Endodermal cell (in vitro differentiated cells): Measurements from ENCODE around the gene FRRS1. TPM values are rescaled to one million over a fixed set of nuclear protein-coding genes. Genes with fewer than 3 reads are reported as not detected.

ENCODE experiments used
- DNase-seq: peaks from one replicate; pipeline ENCODE4 v3.0.0-alpha.2; 2017
- H3K27ac ChIP-seq: 2 replicates; pipeline ENCODE4 v1.5.1; 2013; ENCODE audit warnings: mild to moderate bottlenecking, low read depth, low read length, moderate library complexity
- H3K27me3 ChIP-seq: 2 replicates; pipeline ENCODE4 v1.6.1; 2013; ENCODE audit warnings: mild to moderate bottlenecking, low read length, moderate library complexity; ENCODE audit not compliant: insufficient read depth, control insufficient read depth, poor library complexity, severe bottlenecking
- H3K36me3 ChIP-seq: 2 replicates; pipeline ENCODE4 v1.7.0; 2013; ENCODE audit warnings: mild to moderate bottlenecking, low read length, moderate library complexity; ENCODE audit not compliant: control insufficient read depth, insufficient read depth
- H3K4me1 ChIP-seq: one replicate; pipeline ENCODE4 v1.7.0; 2013; ENCODE audit warnings: low read length; ENCODE audit not compliant: control insufficient read depth, insufficient read depth
- H3K4me3 ChIP-seq: 2 replicates; pipeline ENCODE4 v1.5.1; 2013; ENCODE audit warnings: mild to moderate bottlenecking, low read length, moderate library complexity
- H3K9ac ChIP-seq: 2 replicates; pipeline ENCODE4 v1.6.1; 2013; ENCODE audit warnings: mild to moderate bottlenecking, low read length, moderate library complexity; ENCODE audit not compliant: poor library complexity, severe bottlenecking; ENCODE audit errors: extremely low read depth
- H3K9me3 ChIP-seq: 2 replicates; pipeline ENCODE4 v1.6.1; 2013; ENCODE audit warnings: mild to moderate bottlenecking, low read length, moderate library complexity; ENCODE audit not compliant: control insufficient read depth
- H3K27ac Mint-ChIP-seq: 2 replicates; pipeline ENCODE4 v1.8.0; 2020; ENCODE audit warnings: mixed read lengths
- H3K27me3 Mint-ChIP-seq: 2 replicates; pipeline ENCODE4 v1.8.0; 2021; ENCODE audit warnings: mild to moderate bottlenecking, mixed read lengths; ENCODE audit not compliant: insufficient read depth
- H3K36me3 Mint-ChIP-seq: 2 replicates; pipeline ENCODE4 v1.8.0; 2020; ENCODE audit warnings: low read depth, mixed read lengths
- H3K4me1 Mint-ChIP-seq: 2 replicates; pipeline ENCODE4 v1.8.0; 2020; ENCODE audit warnings: mixed read lengths
- H3K4me3 Mint-ChIP-seq: 2 replicates; pipeline ENCODE4 v1.8.0; 2020; ENCODE audit warnings: mild to moderate bottlenecking, moderate library complexity, mixed read lengths
- H3K9me3 Mint-ChIP-seq: 2 replicates; pipeline ENCODE4 v1.8.0; 2020; ENCODE audit warnings: mild to moderate bottlenecking, mixed read lengths
- WGBS, 2 experiments: methylation state at CpG; one replicate each; pipeline versions ENCODE4 v1.1.5 to v1.1.7; 2013; ENCODE audit warnings: missing lambda C conversion rate in 2 of 2, mixed read lengths in 1 of 2; ENCODE audit not compliant: insufficient coverage in 1 of 2, insufficient read length in 1 of 2; 5-methylcytosine and 5-hydroxymethylcytosine counted together
- total RNA-seq, 2 donors: library from RNA; stranded (reverse); fragmentation: NEBNext Ultra II Directional in 1 of 2; extraction: Animal tissue kit (Norgen Biotek cat#: 25700) in 1 of 2; gene quantifications; 2 replicates in 1 of 2; 3 replicates in 1 of 2; pipeline ENCODE4 v1.2.1, GENCODE V29; 2021
- TF ChIP-seq, protein P1 (sequence below): fragments of 200-600 bp; sonication (generic); conservative IDR thresholded peaks from 2 replicates; pipeline ENCODE4 v1.5.0; 2021; ENCODE audit warnings: antibody characterized with exemption, mild to moderate bottlenecking

Gene FRRS1
- total RNA-seq, 2 donors from 2014 or later = 9.9 to 24.4 TPM

DNA sequence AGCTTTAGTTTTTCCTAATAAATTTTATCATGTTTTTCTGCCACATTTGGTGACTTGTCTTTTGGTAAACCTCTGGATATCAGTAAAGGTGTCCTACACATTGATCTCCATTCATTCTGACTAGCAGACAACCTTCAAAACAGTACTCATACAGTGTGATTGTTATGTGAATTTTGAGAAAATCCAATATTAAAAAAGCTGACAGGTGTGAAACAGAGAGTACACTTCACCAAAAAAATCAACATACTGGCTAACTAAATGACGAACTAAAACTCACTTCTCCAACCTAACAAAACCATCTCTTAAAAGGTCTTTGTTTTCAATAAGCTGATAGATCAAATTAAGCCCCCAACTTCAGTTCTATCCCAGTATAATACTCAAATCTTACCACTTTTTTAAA, 1.5 kb downstream of the FRRS1 start:
- Histone ChIP-seq H3K36me3 (peaks cover 4% of the 10 kb centered on the region), H3K27ac (no peak overlapping the region), H3K9ac (no peak overlapping the region), H3K4me3 (peak overlapping the region; percentile 68), H3K9me3 (peaks cover 3% of the 10 kb centered on the region), H3K27me3 (no peaks in the 10 kb centered on the region), H3K4me1 (no peaks in the 10 kb centered on the region)
- peaks cover 18% of the 10 kb centered on the region for H3K4me1 Mint-ChIP-seq
- peaks cover 10% of the 10 kb centered on the region for H3K36me3 Mint-ChIP-seq
- no peaks in the 10 kb centered on the region for H3K27me3 Mint-ChIP-seq
- no peak overlapping the region for H3K27ac Mint-ChIP-seq
- WGBS, 2 experiments = 97 to 100% methylated on average over 1 of the region's 1 CpG
- no peak for DNase-seq
- peaks cover 10% of the 10 kb centered on the region for H3K9me3 Mint-ChIP-seq
- peak overlapping the region; percentile 74 for H3K4me3 Mint-ChIP-seq
- TF ChIP-seq, protein P1, sequence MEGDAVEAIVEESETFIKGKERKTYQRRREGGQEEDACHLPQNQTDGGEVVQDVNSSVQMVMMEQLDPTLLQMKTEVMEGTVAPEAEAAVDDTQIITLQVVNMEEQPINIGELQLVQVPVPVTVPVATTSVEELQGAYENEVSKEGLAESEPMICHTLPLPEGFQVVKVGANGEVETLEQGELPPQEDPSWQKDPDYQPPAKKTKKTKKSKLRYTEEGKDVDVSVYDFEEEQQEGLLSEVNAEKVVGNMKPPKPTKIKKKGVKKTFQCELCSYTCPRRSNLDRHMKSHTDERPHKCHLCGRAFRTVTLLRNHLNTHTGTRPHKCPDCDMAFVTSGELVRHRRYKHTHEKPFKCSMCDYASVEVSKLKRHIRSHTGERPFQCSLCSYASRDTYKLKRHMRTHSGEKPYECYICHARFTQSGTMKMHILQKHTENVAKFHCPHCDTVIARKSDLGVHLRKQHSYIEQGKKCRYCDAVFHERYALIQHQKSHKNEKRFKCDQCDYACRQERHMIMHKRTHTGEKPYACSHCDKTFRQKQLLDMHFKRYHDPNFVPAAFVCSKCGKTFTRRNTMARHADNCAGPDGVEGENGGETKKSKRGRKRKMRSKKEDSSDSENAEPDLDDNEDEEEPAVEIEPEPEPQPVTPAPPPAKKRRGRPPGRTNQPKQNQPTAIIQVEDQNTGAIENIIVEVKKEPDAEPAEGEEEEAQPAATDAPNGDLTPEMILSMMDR = no peak

DNA sequence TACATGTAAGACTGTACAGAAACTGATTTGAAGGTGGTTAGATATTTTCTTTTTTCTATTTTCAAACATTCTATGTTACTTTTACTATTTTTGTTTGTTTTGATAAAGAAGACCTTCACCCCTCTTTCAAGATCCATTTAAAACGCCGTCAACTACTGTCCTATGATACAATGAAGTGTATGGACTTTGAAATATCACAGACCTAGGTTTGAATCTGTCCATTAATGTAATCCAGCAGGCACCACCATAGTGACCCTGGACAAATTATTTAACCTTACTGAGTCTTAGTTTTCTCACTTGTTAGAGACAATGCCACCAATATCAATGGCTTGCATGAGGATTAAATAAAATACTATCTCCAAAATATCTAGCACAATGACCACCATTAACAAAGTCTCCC, 2.0 kb downstream of the FRRS1 start:
- H3K27me3 Mint-ChIP-seq = no peaks in the 10 kb centered on the region

DNA sequence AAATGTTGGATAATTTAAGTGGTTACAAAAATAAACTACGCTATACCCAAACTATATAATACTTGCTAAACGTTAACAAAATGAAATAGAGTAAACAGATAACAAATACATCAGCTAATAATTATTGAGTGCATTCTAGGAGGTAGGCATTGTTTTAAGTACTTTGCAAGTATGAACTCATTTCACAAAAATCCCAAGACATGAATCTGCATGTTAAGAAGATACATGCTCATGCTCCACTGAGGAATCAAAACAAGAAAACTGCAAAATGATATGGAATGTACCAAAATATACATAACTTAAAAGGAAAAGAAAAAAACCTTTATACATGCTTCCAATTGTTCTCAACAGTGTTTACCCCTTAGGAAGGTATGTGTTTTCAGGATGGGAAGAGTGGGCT, 2.5 kb downstream of the FRRS1 start:
- no peak overlapping the region for H3K9ac ChIP-seq
- H3K27me3 Mint-ChIP-seq = no peaks in the 10 kb centered on the region
- 100% methylated on average over 1 of the region's 2 CpGs; no CpG with 5 or more reads in 1 of the 2 experiments for WGBS, 2 experiments

More for the DNA sequence above, 2.0 kb downstream of the FRRS1 start:
- Histone ChIP-seq H3K4me3 (peak overlapping the region; percentile 68), H3K36me3 (peaks cover 9% of the 10 kb centered on the region), H3K27ac (no peak overlapping the region), H3K27me3 (no peaks in the 10 kb centered on the region), H3K9me3 (peaks cover 8% of the 10 kb centered on the region), H3K9ac (no peak overlapping the region), H3K4me1 (no peaks in the 10 kb centered on the region)
- TF ChIP-seq, protein P1 = no peak
- 80 to 100% methylated on average over 2 of the region's 2 CpGs for WGBS, 2 experiments
- peaks cover 15% of the 10 kb centered on the region for H3K9me3 Mint-ChIP-seq
- DNase-seq = no peak
- H3K27ac Mint-ChIP-seq = no peak overlapping the region
- H3K36me3 Mint-ChIP-seq = peaks cover 15% of the 10 kb centered on the region
- H3K4me1 Mint-ChIP-seq = peaks cover 18% of the 10 kb centered on the region
- peak overlapping the region; percentile 74 for H3K4me3 Mint-ChIP-seq

More for the DNA sequence above, 2.5 kb downstream of the FRRS1 start:
- Histone ChIP-seq H3K4me3 (no peak overlapping the region), H3K36me3 (peaks cover 12% of the 10 kb centered on the region), H3K9me3 (peaks cover 13% of the 10 kb centered on the region), H3K4me1 (peaks cover 2% of the 10 kb centered on the region), H3K27me3 (no peaks in the 10 kb centered on the region), H3K27ac (no peak overlapping the region)
- H3K4me1 Mint-ChIP-seq = peaks cover 18% of the 10 kb centered on the region
- H3K27ac Mint-ChIP-seq = no peak overlapping the region
- H3K36me3 Mint-ChIP-seq = peaks cover 20% of the 10 kb centered on the region
- no peak overlapping the region for H3K4me3 Mint-ChIP-seq
- TF ChIP-seq, protein P1 = no peak
- peaks cover 20% of the 10 kb centered on the region for H3K9me3 Mint-ChIP-seq
- DNase-seq = no peak
